CD4-positive, alpha-beta T cell treated with Interleukin-6 at 100 ng/mL for 8 hours (primary cell): ENCODE data around the gene PPFIA4.
A peak's percentile ranks its signal among the peaks of the same experiment; 100 is the strongest.
"Not testable (repeated sequence)": the region's sequence is repeated elsewhere in the genome, so short reads cannot be mapped to it uniquely, and the experiment has no call there.

Source experiments
- DNase-seq: peaks from one replicate; pipeline ENCODE4 v3.0.0-alpha.2; 2020; ENCODE audit warnings: mixed read lengths, low spot score

PPFIA4 gene

GRCh38 chr1:203026031-203026665, at the start of gene PPFIA4:
PPFIA4 (plus strand) TSS chr1:203026491; CDS start chr1:203039009, 12,518 bp downstream.
- DNase-seq, result peak; percentile 85

- no peak for DNase-seq
These were observed 49.7 kb upstream of the PPFIA4 start for GRCh38 chr1:202976633-202977032.

GRCh38 chr1:202979459-202979858, 46.8 kb upstream of the PPFIA4 start:
- no peak for DNase-seq

GRCh38 chr1:202981939-202982338, 44.4 kb upstream of the PPFIA4 start:
- DNase-seq, result no peak

GRCh38 chr1:202982715-202983430, 43.4 kb upstream of the PPFIA4 start:
- DNase-seq, result no peak

- not testable (repeated sequence) for DNase-seq
These were observed 40.2 kb upstream of the PPFIA4 start for GRCh38 chr1:202986120-202986519.

GRCh38 chr1:202987255-202987654, 39.0 kb upstream of the PPFIA4 start:
- DNase-seq, result no peak

- DNase-seq, result no peak
These were observed 38.2 kb upstream of the PPFIA4 start for GRCh38 chr1:202987922-202988583.

- DNase-seq, result no peak
These were observed 36.4 kb upstream of the PPFIA4 start for GRCh38 chr1:202989879-202990278.

GRCh38 chr1:202991112-202991511, 35.2 kb upstream of the PPFIA4 start:
- no peak for DNase-seq

- DNase-seq, result no peak
These were observed 31.5 kb upstream of the PPFIA4 start for GRCh38 chr1:202994756-202995155.

GRCh38 chr1:202998836-202999750, 27.2 kb upstream of the PPFIA4 start:
- peak; percentile 61 for DNase-seq

- no peak for DNase-seq
These were observed 25.9 kb upstream of the PPFIA4 start for GRCh38 chr1:203000217-203000944.

- no peak for DNase-seq
These were observed 24.3 kb upstream of the PPFIA4 start for GRCh38 chr1:203001986-203002385.

- no peak for DNase-seq
These were observed 23.3 kb upstream of the PPFIA4 start for GRCh38 chr1:203002951-203003350.

GRCh38 chr1:203005395-203006142, 20.7 kb upstream of the PPFIA4 start:
- DNase-seq, result not testable (repeated sequence)

GRCh38 chr1:203006948-203007871, 19.1 kb upstream of the PPFIA4 start, which contains the start of gene TMEM183A:
TMEM183A (plus strand) TSS chr1:203007374; CDS start chr1:203007466, 92 bp downstream.
- peak; percentile 96 for DNase-seq

- no peak for DNase-seq
These were observed 17.1 kb upstream of the PPFIA4 start for GRCh38 chr1:203009185-203009584.

- no peak for DNase-seq
These were observed 14.7 kb upstream of the PPFIA4 start for GRCh38 chr1:203011582-203011981.
